HCT116 (cell line): ENCODE results near the gene IL17A. TPM values are rescaled to one million over a fixed set of nuclear protein-coding genes. Genes with fewer than 3 reads are reported as not detected.

Experiments
- ATAC-seq: fragments of 200-7000 bp; cut with Tn5 transposase; 2 replicates; pipeline ENCODE4 v1.9.1; 2020; ENCODE audit warnings: mild to moderate bottlenecking, moderate library complexity
- BruUV-seq: library from RNA; stranded (reverse); fragments of 400-500 nt; replicated peaks from 2 replicates; lab custom pipeline; 2021; lab: Mats Ljungman, UMichigan
- CTCF ChIA-PET: fragments of 300-600 bp; sonication (Branson Sonifier 250); formaldehyde crosslinking; loops from one replicate; lab custom pipeline; 2021; ENCODE audit warnings: antibody characterized with exemption; lab: Charles Lee
- POLR2A ChIA-PET: fragments of 300-600, 350-600 bp; sonication (Branson Sonifier 250); formaldehyde crosslinking; loops from one replicate; lab custom pipeline; 2021; ENCODE audit warnings: antibody characterized with exemption; lab: Charles Lee
- RAD21 ChIA-PET, 2 experiments: fragments of 300-600 bp; sonication (Branson Sonifier 250); formaldehyde crosslinking; loops; one replicate each; lab custom pipeline; 2023; ENCODE audit warnings: low total read pairs in 2 of 2; ENCODE audit not compliant: uncharacterized antibody in 2 of 2, unreplicated experiment in 2 of 2, low non-redundant PET in 1 of 2; lab: Charles Lee
- DNase-seq: peaks from one replicate; pipeline ENCODE4 v3.0.0-alpha.2; 2010; ENCODE audit warnings: low read depth, low spot score
- H2AFZ ChIP-seq: fragments of 200-600 bp; shearing (Covaris generic), sonication (generic); 2 replicates; pipeline ENCODE4 v1.6.1; 2017; ENCODE audit warnings: low read depth, mixed run types, mixed read lengths, antibody characterized with exemption, low read length; ENCODE audit not compliant: poor library complexity, severe bottlenecking
- H3K27ac ChIP-seq: 2 replicates; pipeline ENCODE4 v1.5.1; 2012; ENCODE audit warnings: low read depth, low read length
- H3K27me3 ChIP-seq: fragments of 200-600 bp; sonication (generic); 2 replicates; pipeline ENCODE4 v1.6.1; 2016; ENCODE audit warnings: mixed run types, low read length, mixed read lengths; ENCODE audit not compliant: insufficient read depth
- H3K36me3 ChIP-seq, 2 experiments: fragments of 200-500 bp in 1 of 2; fragments of 200-600 bp in 1 of 2; sonication (Bioruptor generic) in 1 of 2; sonication (generic) in 1 of 2; 2 replicates each; pipeline versions ENCODE4 v1.5.1 to v1.6.1; 2014 to 2016; ENCODE audit warnings: low read length in 2 of 2, inconsistent platforms in 1 of 2, mixed read lengths in 1 of 2, mixed run types in 1 of 2; ENCODE audit not compliant: insufficient read depth in 2 of 2, control insufficient read depth in 1 of 2
- H3K4me1 ChIP-seq, 2 experiments: fragments of 200-600 bp in 1 of 2; sonication (generic) in 1 of 2; 2 replicates each; pipeline versions ENCODE4 v1.5.1 to v1.6.1; 2012 to 2017; ENCODE audit warnings: low read length in 2 of 2, inconsistent platforms in 1 of 2, mild to moderate bottlenecking in 1 of 2, mixed read lengths in 1 of 2, mixed run types in 1 of 2, moderate library complexity in 1 of 2; ENCODE audit not compliant: insufficient read depth in 2 of 2, control insufficient read depth in 1 of 2
- H3K4me2 ChIP-seq: fragments of 200-600 bp; sonication (generic); 2 replicates; pipeline ENCODE4 v1.6.1; 2017; ENCODE audit warnings: mixed run types, low read length, mixed read lengths
- H3K4me3 ChIP-seq, 2 experiments: fragments of 200-600 bp in 1 of 2; sonication (generic) in 1 of 2; replicated peaks in 1 of 2; 2 replicates each; pipeline ENCODE4 v1.5.1; 2011 to 2016; ENCODE audit warnings: low read length in 2 of 2, control low read depth in 1 of 2, low read depth in 1 of 2, mild to moderate bottlenecking in 1 of 2, mixed read lengths in 1 of 2, mixed run types in 1 of 2
- H3K79me2 ChIP-seq: fragments of 200-600 bp; sonication (generic); 2 replicates; pipeline ENCODE4 v1.6.1; 2017; ENCODE audit warnings: mild to moderate bottlenecking, mixed run types, low read length, moderate library complexity, mixed read lengths; ENCODE audit not compliant: insufficient read depth
- H3K9ac ChIP-seq: fragments of 200-600 bp; sonication (generic); 2 replicates; pipeline ENCODE4 v1.6.1; 2016; ENCODE audit warnings: low read length, mixed read lengths
- H3K9me2 ChIP-seq: fragments of 200-600 bp; sonication (generic), shearing (Covaris generic); 2 replicates; pipeline ENCODE4 v1.6.1; 2017; ENCODE audit warnings: mixed run types, mild to moderate bottlenecking, moderate library complexity; ENCODE audit not compliant: insufficient read depth
- H3K9me3 ChIP-seq, 2 experiments: fragments of 200-500 bp in 1 of 2; fragments of 200-600 bp in 1 of 2; sonication (Bioruptor generic) in 1 of 2; sonication (generic) in 1 of 2; 2 replicates each; pipeline ENCODE4 v1.6.1; 2014 to 2017; ENCODE audit warnings: low read length in 2 of 2, mixed read lengths in 2 of 2, inconsistent platforms in 1 of 2, low read depth in 1 of 2, mild to moderate bottlenecking in 1 of 2, mixed run types in 1 of 2, moderate library complexity in 1 of 2; ENCODE audit not compliant: control insufficient read depth in 1 of 2, insufficient read depth in 1 of 2
- H4K20me1 ChIP-seq: fragments of 200-600 bp; sonication (generic), shearing (Covaris generic); 2 replicates; pipeline ENCODE4 v1.6.1; 2017; ENCODE audit warnings: mixed run types, mild to moderate bottlenecking, moderate library complexity; ENCODE audit not compliant: insufficient read depth
- CBX3 ChIP-seq: IDR thresholded peaks from 2 replicates; pipeline ENCODE4 v1.6.1; 2012; ENCODE audit warnings: low read depth
- MAX ChIP-seq: IDR thresholded peaks from 2 replicates; pipeline ENCODE4 v1.6.1; 2012
- RAD21 ChIP-seq: IDR thresholded peaks from 2 replicates; pipeline ENCODE4 v1.6.1; 2012; ENCODE audit warnings: low read depth, mild to moderate bottlenecking
- YY1 ChIP-seq: IDR thresholded peaks from 2 replicates; pipeline ENCODE4 v1.6.1; 2011; ENCODE audit warnings: low read length, low read depth, moderate library complexity, mild to moderate bottlenecking; ENCODE audit not compliant: insufficient replicate concordance; ENCODE audit errors: extremely low read depth
- intact Hi-C: fragments of 100-400 bp; cut with micrococcal nuclease; formaldehyde crosslinking; loops from 2 replicates; pipeline ENCODE4 v1.10.0; 2022
- total RNA-seq: library from RNA; stranded (reverse); gene quantifications from one replicate; pipeline ENCODE4 v1.2.1, GENCODE V29; 2021; ENCODE audit not compliant: unreplicated experiment
- TF ChIP-seq, protein P1 (sequence below): IDR thresholded peaks from 2 replicates; pipeline ENCODE4 v1.6.1; 2011; ENCODE audit warnings: mild to moderate bottlenecking, low read length, moderate library complexity; ENCODE audit not compliant: insufficient replicate concordance; ENCODE audit errors: extremely low read depth

IL17A gene
- total RNA-seq, 1 experiment from 2014 or later, result not detected

DNA sequence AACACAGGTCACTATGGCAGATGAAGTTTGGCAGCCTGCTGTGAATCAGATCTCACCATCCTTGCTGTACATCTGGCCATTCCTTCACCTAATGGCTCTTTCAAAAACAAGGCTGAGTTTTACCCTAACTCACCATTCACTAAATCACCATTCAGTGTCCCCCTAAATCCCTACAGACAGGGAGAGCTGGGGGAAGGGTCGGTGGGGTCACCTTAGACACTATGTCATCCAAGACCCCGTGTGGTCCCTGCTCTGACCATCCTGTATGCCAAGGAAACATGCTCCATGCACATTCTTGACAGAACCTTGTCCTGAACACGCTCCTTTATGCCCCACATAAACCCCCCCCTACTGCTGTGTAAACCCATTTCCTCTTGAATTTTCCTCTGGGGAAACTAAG is 31.8 kb upstream of the IL17A start (continued):
- TF ChIP-seq RAD21 (no peak), CBX3 (no peak), YY1 (no peak), MAX (no peak)
- TF ChIP-seq, protein P1, sequence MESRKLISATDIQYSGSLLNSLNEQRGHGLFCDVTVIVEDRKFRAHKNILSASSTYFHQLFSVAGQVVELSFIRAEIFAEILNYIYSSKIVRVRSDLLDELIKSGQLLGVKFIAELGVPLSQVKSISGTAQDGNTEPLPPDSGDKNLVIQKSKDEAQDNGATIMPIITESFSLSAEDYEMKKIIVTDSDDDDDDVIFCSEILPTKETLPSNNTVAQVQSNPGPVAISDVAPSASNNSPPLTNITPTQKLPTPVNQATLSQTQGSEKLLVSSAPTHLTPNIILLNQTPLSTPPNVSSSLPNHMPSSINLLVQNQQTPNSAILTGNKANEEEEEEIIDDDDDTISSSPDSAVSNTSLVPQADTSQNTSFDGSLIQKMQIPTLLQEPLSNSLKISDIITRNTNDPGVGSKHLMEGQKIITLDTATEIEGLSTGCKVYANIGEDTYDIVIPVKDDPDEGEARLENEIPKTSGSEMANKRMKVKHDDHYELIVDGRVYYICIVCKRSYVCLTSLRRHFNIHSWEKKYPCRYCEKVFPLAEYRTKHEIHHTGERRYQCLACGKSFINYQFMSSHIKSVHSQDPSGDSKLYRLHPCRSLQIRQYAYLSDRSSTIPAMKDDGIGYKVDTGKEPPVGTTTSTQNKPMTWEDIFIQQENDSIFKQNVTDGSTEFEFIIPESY, result no peak

GRCh38 chr6:52155791-52156576 is 30.2 kb upstream of the IL17A start:
- H4K20me1 ChIP-seq, result no peaks in the 10 kb centered on the region
- TF ChIP-seq, protein P1, result no peak
- no peak for DNase-seq
- H3K9ac ChIP-seq, result no peak overlapping the region
- intact Hi-C loops, result no loop called here
- H3K4me3 ChIP-seq, result no peak overlapping the region
- no peaks in the 10 kb centered on the region for H3K9me3 ChIP-seq
- no TSS peak for BruUV-seq
- no peaks in the 10 kb centered on the region for H3K27me3 ChIP-seq
- no peak overlapping the region for H3K27ac ChIP-seq
- ChIA-PET RAD21 (interaction anchor here in 1 of 2 experiments (1.4 kb wide), 1 partner anchor 10 kb away, joined by 3 read pairs; no protein-coding TSS in a partner anchor), CTCF (no interaction called here), POLR2A (no interaction called here)
- no peak overlapping the region for H3K4me2 ChIP-seq
- no peaks in the 10 kb centered on the region for H3K9me2 ChIP-seq
- H3K4me1 ChIP-seq, result peaks cover 0 to 11% of the 10 kb centered on the region in 2 experiments; a peak in 2 of 4 replicates
- no peak for ATAC-seq
- no peak overlapping the region for H2AFZ ChIP-seq
- no peaks in the 10 kb centered on the region for H3K36me3 ChIP-seq
- no peaks in the 10 kb centered on the region for H3K79me2 ChIP-seq
